ENCODE measurements around the gene FNTB. TPM values are rescaled to one million over a fixed set of nuclear protein-coding genes. Genes with fewer than 3 reads are reported as not detected.

FNTB gene
- total and polyA plus RNA-seq, 9 of the 15 experiments (the other 6 are each of a cell fraction or from before 2014, with no cell fraction given), result 6.9 to 23.2 (median 12.2) TPM

- no peak for TF ChIP-seq ATF6 (CRISPR knock-in tag; IDR thresholded peaks at IDR 0.05)
- no peak for TF ChIP-seq CBX5 (IDR thresholded peaks at IDR 0.05; ENCODE audit: borderline replicate concordance, low read depth)
- no peak for TF ChIP-seq ATF7 (IDR thresholded peaks at IDR 0.05)
Observed at GRCh38 chr14:65062096-65063075, 75.7 kb downstream of the FNTB start (continued).

- Histone ChIP-seq H2AFZ (ENCODE audit: low read depth, low read length) (no peak overlapping the region), H3K36me3 (ENCODE audit: control insufficient read depth, insufficient read depth, low read length) (peaks cover 46% of the 10 kb centered on the region; the same call in 2 of the 3 replicates), H3K27ac (ENCODE audit: extremely low read depth, low read depth, low read length) (no peak overlapping the region), H3K9me3 (replicated peaks; ENCODE audit: control insufficient read depth, insufficient read depth, low read depth, low read length) (no peaks in the 10 kb centered on the region), H3K27me3 (ENCODE audit: control insufficient read depth in 2 of 2, insufficient read depth in 2 of 2, low read length in 2 of 2) (no peaks in the 10 kb centered on the region), H3K9ac (ENCODE audit: insufficient read depth in 1 of 2, low read depth in 2 of 2, low read length in 2 of 2) (no peak overlapping the region), H3K79me2 (ENCODE audit: control insufficient read depth, insufficient read depth, low read length) (no peaks in the 10 kb centered on the region), H3K4me2 (ENCODE audit: insufficient read depth, low read length) (no peak overlapping the region), H3K9me1 (ENCODE audit: control insufficient read depth, insufficient read depth, low read length) (no peaks in the 10 kb centered on the region), H4K20me1 (replicated peaks; ENCODE audit: control insufficient read depth, insufficient read depth, low read length) (no peaks in the 10 kb centered on the region), H3K4me1 (replicated peaks in 1 of 2; ENCODE audit: control insufficient read depth in 2 of 2, insufficient read depth in 2 of 2, low read length in 2 of 2) (peaks cover 0 to 5% of the 10 kb centered on the region in 2 experiments; a peak in 1 of 5 replicates), H3K4me3 (no peak overlapping the region)
- ChIA-PET POLR2A (interaction anchor here (0.9 to 1.5 kb wide), 2 partner anchors 11 to 16 kb away, joined by 3 read pairs; no protein-coding TSS in a partner anchor), CTCF (ENCODE audit: low intra/inter-chr PET ratio) (no interaction called here)
- no peak for ATAC-seq
- intact Hi-C loops (cut with micrococcal nuclease), result no loop called here
- no peak for TF ChIP-seq LCOR (CRISPR knock-in tag; IDR thresholded peaks at IDR 0.05)
- TF ChIP-seq ILK (tag; IDR thresholded peaks at IDR 0.05; ENCODE audit: borderline replicate concordance, low read depth), result no peak
- no peak for TF ChIP-seq ZNF551 (CRISPR knock-in tag; IDR thresholded peaks at IDR 0.05)
- no peak for TF ChIP-seq ELK1 (CRISPR knock-in tag; IDR thresholded peaks at IDR 0.05)
- TF ChIP-seq EZH2 (IDR thresholded peaks at IDR 0.05; ENCODE audit: borderline replicate concordance, low read depth, low read length), result no peak
- no peak for TF ChIP-seq HIVEP1 (CRISPR knock-in tag; IDR thresholded peaks at IDR 0.05)
- no peak for TF ChIP-seq HDAC3 (IDR thresholded peaks at IDR 0.05; ENCODE audit: borderline replicate concordance, partially characterized antibody)
- no peak for TF ChIP-seq NFATC3 (IDR thresholded peaks at IDR 0.05)
- no peak for TF ChIP-seq FOXO4 (CRISPR knock-in tag; IDR thresholded peaks at IDR 0.05)
- TF ChIP-seq ZC3H8 (IDR thresholded peaks at IDR 0.05), result no peak
- TF ChIP-seq NR2C1 (IDR thresholded peaks at IDR 0.05), result no peak
- no peak for TF ChIP-seq NR2C1 (tag; IDR thresholded peaks at IDR 0.05)
- BruUV-seq (replicated peaks), result no TSS peak
- WGBS (ENCODE audit: insufficient coverage, low coverage, missing lambda C conversion rate), result 95% methylated on average over 7 of the region's 7 CpGs
- in situ Hi-C loops (cut with MboI), result no loop called here
- no peak for FAIRE-seq
- DNase-seq (ENCODE audit: extremely low read depth in 1 of 4, low spot score in 3 of 4), result no peak
Observed at GRCh38 chr14:65065719-65066118, 79.0 kb downstream of the FNTB start.

Data from K562 (cell line).